DND-41 (cell line): Measurements from ENCODE around the gene WNT3A.

Experiments
- EZH2 ChIP-seq: IDR thresholded peaks from 3 replicates; pipeline ENCODE4 v1.6.1; 2012; ENCODE audit warnings: borderline replicate concordance, low read depth, mild to moderate bottlenecking, moderate library complexity, low read length, inconsistent platforms; ENCODE audit not compliant: severe bottlenecking
- TF ChIP-seq, protein P1 (sequence below): IDR thresholded peaks from 2 replicates; pipeline ENCODE4 v1.5.1; 2012; ENCODE audit warnings: borderline replicate concordance, low read length, moderate library complexity, mild to moderate bottlenecking; ENCODE audit not compliant: poor library complexity, severe bottlenecking; ENCODE audit errors: extremely low read depth

DNA sequence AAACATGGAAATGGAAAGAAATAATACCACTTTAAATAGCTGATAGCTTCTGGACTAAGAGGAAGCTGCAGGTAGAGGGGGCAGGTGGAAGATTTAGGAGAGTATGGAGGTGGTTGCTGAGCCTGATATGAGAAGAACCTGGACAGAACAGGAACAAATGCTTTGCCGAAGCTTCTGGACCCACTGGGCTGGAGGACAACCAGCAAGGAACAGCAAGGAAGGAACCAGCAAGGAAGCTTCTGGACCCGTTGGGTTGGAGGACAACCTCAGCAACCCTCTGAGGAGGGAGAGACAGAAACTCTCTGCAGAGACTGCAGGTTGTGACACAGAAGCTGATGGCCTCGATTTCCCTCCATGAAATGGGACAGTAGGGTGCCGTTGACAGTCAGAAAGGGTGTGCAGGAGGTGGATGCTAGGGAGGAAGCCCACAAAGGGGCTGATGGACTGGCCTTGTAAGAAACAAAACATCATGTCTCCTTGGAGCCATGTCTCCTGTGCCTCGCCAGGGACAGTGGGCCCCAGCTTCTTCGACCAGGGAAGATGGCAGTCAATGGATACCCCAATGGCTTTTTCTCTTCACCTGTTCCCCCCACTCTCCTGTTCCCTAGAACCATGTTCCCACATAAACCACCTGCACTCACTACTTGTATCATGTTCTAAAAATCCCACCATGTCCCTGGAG is 8.3 kb upstream of the WNT3A start:
- TF ChIP-seq, protein P1, sequence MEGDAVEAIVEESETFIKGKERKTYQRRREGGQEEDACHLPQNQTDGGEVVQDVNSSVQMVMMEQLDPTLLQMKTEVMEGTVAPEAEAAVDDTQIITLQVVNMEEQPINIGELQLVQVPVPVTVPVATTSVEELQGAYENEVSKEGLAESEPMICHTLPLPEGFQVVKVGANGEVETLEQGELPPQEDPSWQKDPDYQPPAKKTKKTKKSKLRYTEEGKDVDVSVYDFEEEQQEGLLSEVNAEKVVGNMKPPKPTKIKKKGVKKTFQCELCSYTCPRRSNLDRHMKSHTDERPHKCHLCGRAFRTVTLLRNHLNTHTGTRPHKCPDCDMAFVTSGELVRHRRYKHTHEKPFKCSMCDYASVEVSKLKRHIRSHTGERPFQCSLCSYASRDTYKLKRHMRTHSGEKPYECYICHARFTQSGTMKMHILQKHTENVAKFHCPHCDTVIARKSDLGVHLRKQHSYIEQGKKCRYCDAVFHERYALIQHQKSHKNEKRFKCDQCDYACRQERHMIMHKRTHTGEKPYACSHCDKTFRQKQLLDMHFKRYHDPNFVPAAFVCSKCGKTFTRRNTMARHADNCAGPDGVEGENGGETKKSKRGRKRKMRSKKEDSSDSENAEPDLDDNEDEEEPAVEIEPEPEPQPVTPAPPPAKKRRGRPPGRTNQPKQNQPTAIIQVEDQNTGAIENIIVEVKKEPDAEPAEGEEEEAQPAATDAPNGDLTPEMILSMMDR: no peak
- no peak for TF ChIP-seq EZH2
